GM23248 (cell line): ENCODE results near the gene SMYD3.

ENCODE experiments used
- EZH2 ChIP-seq: fragments of 200-600 bp; sonication (generic); IDR thresholded peaks from 2 replicates; pipeline ENCODE4 v1.6.1; 2018; ENCODE audit warnings: antibody characterized with exemption, mild to moderate bottlenecking; ENCODE audit not compliant: insufficient read depth, poor library complexity, severe bottlenecking
- EZH2phosphoT487 ChIP-seq: fragments of 200-600 bp; sonication (generic); IDR thresholded peaks from 2 replicates; pipeline ENCODE4 v1.6.1; 2018; ENCODE audit warnings: antibody characterized with exemption, moderate library complexity, mild to moderate bottlenecking, low read depth; ENCODE audit not compliant: insufficient read depth

DNA sequence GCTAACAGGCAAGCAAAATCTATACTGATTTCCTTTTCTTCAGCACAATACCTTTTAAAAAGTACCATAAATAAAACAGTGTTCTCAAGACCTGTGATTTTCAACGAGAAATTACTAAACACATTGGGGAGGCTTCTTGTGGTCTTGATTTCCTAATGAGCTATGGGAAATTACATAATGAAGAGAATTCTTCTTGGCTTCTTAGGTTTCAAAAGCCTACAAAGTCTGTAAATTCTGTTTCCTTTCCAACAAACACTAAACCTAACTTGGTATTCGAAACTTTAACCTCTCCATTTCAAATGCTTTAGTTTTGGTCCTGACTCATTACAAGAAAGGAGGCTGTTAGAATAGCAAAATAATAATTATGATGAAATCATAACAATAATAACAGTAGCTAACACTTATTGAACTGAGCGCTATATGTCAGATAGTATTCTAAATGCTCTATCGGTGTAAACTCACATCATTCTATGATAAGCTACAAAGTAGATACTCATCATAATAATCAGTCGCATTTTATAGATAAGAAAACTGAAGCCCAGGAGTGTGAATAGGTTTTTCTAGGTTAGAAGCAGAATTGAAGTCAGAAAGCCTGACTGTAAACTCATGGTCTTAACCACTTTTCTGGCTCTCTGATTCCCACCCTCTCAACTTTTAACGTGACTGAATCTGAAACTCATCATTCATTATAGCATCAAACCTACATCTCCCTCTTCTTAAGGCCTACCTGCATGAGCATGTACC is 486.7 kb downstream of the SMYD3 start:
- TF ChIP-seq EZH2: no peak
- no peak for TF ChIP-seq EZH2phosphoT487
